Non-pigmented ciliary epithelial cell (primary cell): Measurements from ENCODE around the gene CERS1.

Source experiments
- DNase-seq: peaks from one replicate; pipeline ENCODE4 v3.0.0-alpha.2; 2010; ENCODE audit warnings: low read depth

CERS1 gene

DNA sequence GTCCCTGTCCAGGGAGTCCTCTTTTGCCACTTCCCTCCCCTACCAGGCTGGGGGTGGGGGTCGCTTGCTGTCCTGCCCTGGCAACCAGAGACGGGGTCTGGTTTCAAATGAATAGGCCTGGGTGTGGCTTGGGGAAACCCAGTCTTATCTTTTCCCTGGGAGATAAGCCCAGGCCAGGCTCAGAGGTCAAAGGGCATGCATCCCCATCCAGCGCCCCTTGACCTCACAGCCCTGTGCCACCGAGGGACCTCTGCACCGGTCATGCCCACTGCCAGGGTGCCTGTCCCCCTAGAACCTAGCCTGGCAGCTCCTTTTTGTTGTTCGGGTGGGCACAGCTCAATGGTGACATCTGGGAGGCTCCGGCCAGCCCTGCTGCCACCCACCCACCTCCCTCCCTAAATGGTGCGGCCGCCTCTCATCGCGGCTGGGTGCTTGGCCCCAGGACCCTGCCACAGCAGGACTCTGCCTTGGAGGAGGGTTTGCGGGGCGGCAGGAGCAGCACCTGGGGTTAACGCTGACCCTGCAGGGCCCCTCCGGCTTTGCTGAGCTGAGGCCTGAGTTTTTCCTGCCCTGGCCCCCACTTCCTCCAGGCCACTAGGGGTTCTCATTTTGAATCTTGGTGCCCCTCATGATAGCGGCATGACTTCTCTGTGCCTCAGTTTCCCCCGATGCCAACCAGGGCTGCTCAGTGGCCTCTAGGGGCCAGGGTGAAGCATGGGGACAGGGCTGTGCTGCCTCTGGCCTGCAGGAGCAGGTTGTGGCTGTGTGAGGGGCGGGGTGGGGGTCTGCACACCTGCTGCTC lies 2.9 kb upstream of the CERS1 start:
- DNase-seq = no peak

- no peak for DNase-seq
These were observed 2.2 kb upstream of the CERS1 start for GRCh38 chr19:18898081-18898606.

- no peak for DNase-seq
These were observed 1.4 kb upstream of the CERS1 start for GRCh38 chr19:18897094-18898029.

DNA sequence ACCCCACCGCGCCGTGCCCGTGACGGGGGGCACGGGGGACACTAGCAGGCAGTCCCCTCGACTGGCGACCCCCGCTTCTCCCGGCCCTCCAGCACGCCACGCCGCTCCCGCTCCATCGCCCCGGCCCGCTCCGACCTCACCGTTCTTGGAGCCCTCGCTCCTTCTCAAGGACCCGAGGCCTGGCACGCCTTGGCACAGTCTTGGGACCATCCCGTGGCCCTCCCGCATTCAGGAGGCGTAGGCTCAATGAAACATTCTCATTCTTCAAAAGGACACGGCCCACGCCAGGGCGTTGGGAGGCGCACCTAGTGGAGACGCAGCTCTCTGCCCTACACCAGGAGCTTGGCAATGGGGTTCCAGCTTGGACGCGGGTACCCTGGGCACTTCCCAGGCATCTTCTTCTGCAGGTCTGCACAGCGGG lies 473 bp upstream of the CERS1 start:
- DNase-seq = no peak

GRCh38 chr19:18895038-18895823 lies 727 bp downstream of the CERS1 start:
- no peak for DNase-seq

- DNase-seq = no peak
These were observed 1.5 kb downstream of the CERS1 start for GRCh38 chr19:18894254-18895037.

- DNase-seq = no peak
These were observed 2.2 kb downstream of the CERS1 start for GRCh38 chr19:18893587-18894253.

- DNase-seq = no peak
These were observed 5.8 kb downstream of the CERS1 start for GRCh38 chr19:18889949-18890745.

DNA sequence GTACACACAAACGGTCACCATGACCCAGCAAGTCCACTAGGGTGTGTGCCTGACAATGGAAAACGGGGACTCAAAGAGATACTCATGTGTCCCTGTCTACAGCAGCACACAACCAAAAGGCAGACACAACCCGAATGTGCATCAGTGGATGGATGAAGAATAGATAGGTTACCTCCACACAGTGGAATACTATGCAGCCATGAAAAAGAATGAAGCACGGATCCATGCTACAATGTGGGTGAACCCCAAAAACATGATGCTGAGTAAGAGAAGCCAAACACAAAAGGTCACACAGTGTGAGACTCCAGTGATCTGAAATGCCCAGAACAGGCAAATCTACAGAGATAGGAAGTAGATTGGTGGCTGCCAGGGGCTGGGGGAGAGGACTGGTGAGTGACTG lies 9.0 kb downstream of the CERS1 start:
- DNase-seq = no peak

DNA sequence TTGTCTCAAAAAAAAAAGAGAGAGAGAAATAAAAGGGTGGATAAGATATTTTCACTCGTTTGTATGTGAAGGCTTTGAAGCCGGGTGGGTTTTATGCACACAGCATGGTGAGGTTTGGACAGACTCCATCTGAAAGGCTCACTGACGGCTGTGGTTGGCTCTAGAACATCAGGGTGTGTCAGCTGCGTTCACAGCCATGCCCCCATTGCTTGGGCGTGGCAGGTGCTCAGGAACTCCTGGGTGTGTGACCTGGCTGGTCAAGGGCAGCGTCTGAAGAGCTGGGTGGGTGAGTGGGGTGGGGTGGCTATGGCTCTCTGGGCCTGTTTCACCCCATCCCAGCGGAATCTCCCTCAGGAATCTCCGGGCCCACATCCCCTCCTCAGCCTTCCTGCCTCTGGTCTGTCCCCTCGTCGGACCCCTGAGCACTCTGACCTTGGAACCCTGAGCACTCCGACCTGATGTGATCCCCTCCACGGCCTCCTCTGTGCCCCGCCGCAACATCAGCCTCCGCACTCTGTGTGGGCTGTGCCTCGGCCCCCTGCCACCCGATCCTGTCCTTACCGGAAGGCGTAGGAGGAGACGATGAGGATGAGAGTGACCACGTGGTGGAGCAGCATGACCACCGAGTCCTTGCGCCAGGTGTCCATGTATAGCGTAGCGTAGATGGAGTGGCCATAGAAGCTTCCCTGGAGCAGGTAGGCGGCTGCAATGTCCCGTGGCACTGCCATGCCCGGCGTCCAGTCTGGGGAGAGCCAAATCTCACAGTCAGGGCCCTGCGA lies 12.2 kb downstream of the CERS1 start:
- DNase-seq = no peak

GRCh38 chr19:18881491-18881890 lies 14.5 kb downstream of the CERS1 start:
- DNase-seq = no peak

- DNase-seq = no peak
These were observed 16.2 kb downstream of the CERS1 start for GRCh38 chr19:18879579-18880373.

DNA sequence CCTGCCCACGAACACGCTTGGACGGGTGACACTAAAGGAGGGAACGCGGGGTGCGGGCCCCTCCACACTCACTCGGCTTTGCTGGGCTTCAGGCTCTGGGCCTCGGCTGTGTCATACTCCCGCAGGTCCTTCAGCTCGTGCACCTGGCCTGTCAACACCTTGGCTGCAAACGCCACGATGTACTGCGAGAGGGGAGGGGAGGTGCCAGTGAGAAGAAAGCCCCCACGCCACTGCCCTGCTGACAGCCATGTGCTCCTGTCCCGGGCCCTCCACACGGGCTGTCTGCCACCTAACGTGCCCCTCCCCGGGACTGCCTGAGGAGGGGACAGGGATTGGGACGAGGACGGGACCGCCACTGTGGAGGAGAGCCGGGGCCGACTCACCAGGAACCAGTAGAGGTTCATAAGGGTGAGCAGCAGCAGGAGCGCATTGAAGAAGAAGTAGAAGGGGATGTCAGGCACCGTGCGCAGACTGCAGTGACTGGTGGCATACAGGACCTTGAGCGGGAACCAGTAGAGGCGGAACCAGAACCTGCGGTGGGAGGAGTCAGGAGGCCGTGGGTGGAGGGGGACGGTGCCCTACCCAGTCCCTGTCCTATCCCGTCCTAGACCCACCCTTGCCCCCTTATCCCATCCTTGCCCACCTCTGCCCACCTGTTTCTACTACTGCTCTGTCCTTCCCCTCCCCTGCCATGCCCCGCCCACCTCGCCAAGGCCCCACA lies 16.9 kb downstream of the CERS1 start:
- DNase-seq = no peak

GRCh38 chr19:18878058-18878797 lies 17.7 kb downstream of the CERS1 start:
- DNase-seq = no peak

DNA sequence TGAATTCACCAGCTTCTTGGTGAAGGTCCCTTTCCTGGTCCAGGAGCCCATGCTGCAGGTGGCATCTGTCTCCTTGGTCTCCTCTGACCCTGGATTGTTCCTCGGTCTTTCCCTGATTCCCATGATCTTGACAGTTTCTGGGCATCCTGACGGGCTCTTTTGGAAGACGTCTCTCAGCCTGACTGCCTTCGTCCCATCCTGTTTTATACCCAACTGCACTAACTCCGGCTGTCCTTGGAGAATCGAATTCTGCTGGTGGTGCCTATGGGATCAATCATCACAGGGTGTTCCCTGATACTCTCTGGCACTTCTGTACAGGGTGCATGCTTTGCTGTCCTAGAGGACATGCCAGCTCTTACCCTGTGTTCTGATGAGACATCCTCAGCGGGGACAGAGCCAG lies 19.1 kb downstream of the CERS1 start:
- no peak for DNase-seq

DNA sequence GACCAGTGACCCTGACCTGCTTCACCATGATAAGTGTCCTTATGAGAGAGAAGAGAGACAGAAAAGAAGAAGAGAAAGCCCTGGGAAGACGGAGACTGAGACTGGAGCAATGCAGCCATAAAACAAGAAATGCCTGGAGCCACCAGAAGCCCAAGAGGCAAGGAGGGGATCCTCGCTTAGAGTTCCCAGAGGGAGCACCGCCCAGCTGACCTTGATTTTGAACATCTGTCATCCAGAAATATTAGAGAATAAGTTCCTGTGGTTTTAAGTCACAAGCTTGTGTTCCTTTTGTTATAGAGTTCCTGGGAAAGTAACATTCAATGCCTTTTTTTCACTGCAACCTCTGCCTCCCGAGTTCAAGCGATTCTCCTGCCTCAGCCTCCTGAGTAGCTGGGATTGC lies 20.2 kb downstream of the CERS1 start:
- peak; percentile 14 for DNase-seq

GRCh38 chr19:18871543-18871942 lies 24.4 kb downstream of the CERS1 start:
- DNase-seq = no peak
